HUES64 (cell line): ENCODE measurements around the gene GFRA1.

Experiments used
- H3K27ac ChIP-seq: 2 replicates; pipeline ENCODE4 v1.7.0; 2013; ENCODE audit warnings: low read depth, low read length, inconsistent platforms
- H3K27me3 ChIP-seq: 2 replicates; pipeline ENCODE4 v1.6.1; 2013; ENCODE audit warnings: mild to moderate bottlenecking, low read length; ENCODE audit not compliant: insufficient read depth
- H3K36me3 ChIP-seq: 2 replicates; pipeline ENCODE4 v1.6.1; 2013; ENCODE audit warnings: mild to moderate bottlenecking, low read length; ENCODE audit not compliant: insufficient read depth
- H3K4me1 ChIP-seq: 2 replicates; pipeline ENCODE4 v1.6.1; 2013; ENCODE audit warnings: mild to moderate bottlenecking, low read length, moderate library complexity; ENCODE audit not compliant: insufficient read depth
- H3K4me3 ChIP-seq: 2 replicates; pipeline ENCODE4 v1.5.1; 2013; ENCODE audit warnings: mild to moderate bottlenecking, low read length, moderate library complexity
- H3K9ac ChIP-seq: 2 replicates; pipeline ENCODE4 v1.6.1; 2013; ENCODE audit warnings: mild to moderate bottlenecking, low read depth, low read length
- H3K9me3 ChIP-seq: 2 replicates; pipeline ENCODE4 v1.6.1; 2013; ENCODE audit warnings: low read depth, low read length; ENCODE audit not compliant: insufficient read depth
- WGBS: fragments of 150-250, 120-280 bp; methylation state at CpG from one replicate; pipeline ENCODE4 v1.1.7; 2013; ENCODE audit warnings: missing lambda C conversion rate; 5-methylcytosine and 5-hydroxymethylcytosine counted together

GFRA1 gene

GRCh38 chr10:116098411-116099022 is 174.5 kb downstream of the GFRA1 start:
- H3K4me1 ChIP-seq, result peaks cover 8% of the 10 kb centered on the region; the same call in 1 of the 2 replicates
- no peak overlapping the region for H3K27ac ChIP-seq
- H3K9me3 ChIP-seq, result no peaks in the 10 kb centered on the region
- no peaks in the 10 kb centered on the region for H3K36me3 ChIP-seq
- no peak overlapping the region for H3K9ac ChIP-seq
- 91% methylated on average over 8 of the region's 8 CpGs for WGBS
- no peaks in the 10 kb centered on the region for H3K27me3 ChIP-seq
- H3K4me3 ChIP-seq, result no peak overlapping the region

GRCh38 chr10:116097239-116097784 is 175.7 kb downstream of the GFRA1 start:
- 79% methylated on average over 7 of the region's 7 CpGs for WGBS
- Histone ChIP-seq H3K27ac (no peak overlapping the region), H3K27me3 (no peaks in the 10 kb centered on the region), H3K4me1 (peaks cover 11% of the 10 kb centered on the region), H3K9ac (no peak overlapping the region), H3K36me3 (no peaks in the 10 kb centered on the region), H3K9me3 (no peaks in the 10 kb centered on the region), H3K4me3 (no peak overlapping the region)

GRCh38 chr10:116096526-116096925 is 176.5 kb downstream of the GFRA1 start:
- Histone ChIP-seq H3K36me3 (no peaks in the 10 kb centered on the region), H3K4me3 (no peak overlapping the region), H3K27me3 (no peaks in the 10 kb centered on the region), H3K4me1 (peaks cover 11% of the 10 kb centered on the region), H3K9ac (no peak overlapping the region), H3K27ac (no peak overlapping the region), H3K9me3 (no peaks in the 10 kb centered on the region)
- 84% methylated on average over 13 of the region's 13 CpGs for WGBS

- Histone ChIP-seq H3K27me3 (no peaks in the 10 kb centered on the region), H3K9ac (no peak overlapping the region), H3K4me3 (no peak overlapping the region), H3K27ac (no peak overlapping the region), H3K36me3 (no peaks in the 10 kb centered on the region), H3K9me3 (no peaks in the 10 kb centered on the region), H3K4me1 (peaks cover 11% of the 10 kb centered on the region)
- 89% methylated on average over 6 of the region's 6 CpGs for WGBS
Measured at GRCh38 chr10:116094356-116094755, 178.7 kb downstream of the GFRA1 start.

- WGBS, result 90% methylated on average over 9 of the region's 9 CpGs
- no peak overlapping the region for H3K27ac ChIP-seq
- H3K27me3 ChIP-seq, result no peaks in the 10 kb centered on the region
- H3K36me3 ChIP-seq, result no peaks in the 10 kb centered on the region
- no peak overlapping the region for H3K4me3 ChIP-seq
- H3K9ac ChIP-seq, result no peak overlapping the region
- H3K9me3 ChIP-seq, result no peaks in the 10 kb centered on the region
- peaks cover 11% of the 10 kb centered on the region for H3K4me1 ChIP-seq
Measured at GRCh38 chr10:116093031-116093430, 180.0 kb downstream of the GFRA1 start.

- Histone ChIP-seq H3K27me3 (no peaks in the 10 kb centered on the region), H3K4me3 (no peak overlapping the region)
- whole genome bisulfite sequencing, result 92% methylated on average over 6 of the region's 6 CpGs
Measured at GRCh38 chr10:116088985-116089384, 184.0 kb downstream of the GFRA1 start.

GRCh38 chr10:116085323-116085722 is 187.7 kb downstream of the GFRA1 start:
- H3K27ac ChIP-seq, result no peak overlapping the region
- no peaks in the 10 kb centered on the region for H3K36me3 ChIP-seq
- H3K4me3 ChIP-seq, result no peak overlapping the region

More at GRCh38 chr10:116088985-116089384, 184.0 kb downstream of the GFRA1 start:
- no peak overlapping the region for H3K27ac ChIP-seq
- H3K4me1 ChIP-seq, result peaks cover 3% of the 10 kb centered on the region; the same call in 1 of the 2 replicates
- no peaks in the 10 kb centered on the region for H3K9me3 ChIP-seq
- H3K9ac ChIP-seq, result no peak overlapping the region
- no peaks in the 10 kb centered on the region for H3K36me3 ChIP-seq

GRCh38 chr10:116084161-116084560 is 188.8 kb downstream of the GFRA1 start:
- WGBS, result 90% methylated on average over 6 of the region's 6 CpGs
- H3K4me3 ChIP-seq, result no peak overlapping the region
- H3K9me3 ChIP-seq, result no peaks in the 10 kb centered on the region
- no peak overlapping the region for H3K9ac ChIP-seq
- peaks cover 4% of the 10 kb centered on the region; the same call in 1 of the 2 replicates for H3K4me1 ChIP-seq
- no peaks in the 10 kb centered on the region for H3K36me3 ChIP-seq
- no peak overlapping the region for H3K27ac ChIP-seq
- no peaks in the 10 kb centered on the region for H3K27me3 ChIP-seq

More at GRCh38 chr10:116085323-116085722, 187.7 kb downstream of the GFRA1 start:
- Histone ChIP-seq H3K27me3 (no peaks in the 10 kb centered on the region), H3K9ac (no peak overlapping the region), H3K9me3 (no peaks in the 10 kb centered on the region), H3K4me1 (peaks cover 4% of the 10 kb centered on the region; the same call in 1 of the 2 replicates)
- 93% methylated on average over 3 of the region's 4 CpGs for WGBS

- no peak overlapping the region for H3K4me3 ChIP-seq
- H3K27ac ChIP-seq, result no peak overlapping the region
- 97% methylated on average over 8 of the region's 8 CpGs for WGBS
- H3K36me3 ChIP-seq, result no peaks in the 10 kb centered on the region
- H3K4me1 ChIP-seq, result peaks cover 4% of the 10 kb centered on the region; the same call in 1 of the 2 replicates
- H3K27me3 ChIP-seq, result no peaks in the 10 kb centered on the region
- H3K9me3 ChIP-seq, result no peaks in the 10 kb centered on the region
- no peak overlapping the region for H3K9ac ChIP-seq
Measured at GRCh38 chr10:116083226-116083762, 189.7 kb downstream of the GFRA1 start.

- Histone ChIP-seq H3K9me3 (no peaks in the 10 kb centered on the region), H3K9ac (no peak overlapping the region), H3K27me3 (no peaks in the 10 kb centered on the region), H3K4me3 (no peak overlapping the region), H3K27ac (no peak overlapping the region), H3K4me1 (peaks cover 4% of the 10 kb centered on the region; the same call in 1 of the 2 replicates), H3K36me3 (no peaks in the 10 kb centered on the region)
- WGBS, result 96% methylated on average over 3 of the region's 3 CpGs
Measured at GRCh38 chr10:116082762-116083161, 190.2 kb downstream of the GFRA1 start.

GRCh38 chr10:116082206-116082605 is 190.8 kb downstream of the GFRA1 start:
- Histone ChIP-seq H3K4me3 (no peak overlapping the region), H3K27ac (no peak overlapping the region), H3K9ac (no peak overlapping the region), H3K27me3 (no peaks in the 10 kb centered on the region), H3K4me1 (peaks cover 4% of the 10 kb centered on the region; the same call in 1 of the 2 replicates), H3K9me3 (no peaks in the 10 kb centered on the region), H3K36me3 (no peaks in the 10 kb centered on the region)
- WGBS, result 97% methylated on average over 8 of the region's 8 CpGs
